Ramos (cell line): ENCODE measurements around the gene RIMKLB.
"Not testable (repeated sequence)": the region's sequence is repeated elsewhere in the genome, so short reads cannot be mapped to it uniquely, and the experiment has no call there.

ENCODE experiments used
- in situ Hi-C: fragments of 300-500 bp; cut with MboI; formaldehyde crosslinking; loops from one replicate; pipeline ENCODE4 v1.14.3; 2022; ENCODE audit warnings: low sequenced_read_pairs; ENCODE audit not compliant: unreplicated experiment

RIMKLB gene

GRCh38 chr12:8810112-8810511, 112.3 kb downstream of the RIMKLB start:
- in situ Hi-C loops, result not testable (repeated sequence)

GRCh38 chr12:8813572-8814357, 116.0 kb downstream of the RIMKLB start:
- in situ Hi-C loops, result no loop called here

- in situ Hi-C loops, result no loop called here
These were observed 118.8 kb downstream of the RIMKLB start for GRCh38 chr12:8816448-8817050.

- in situ Hi-C loops, result no loop called here
These were observed 120.1 kb downstream of the RIMKLB start for GRCh38 chr12:8817856-8818255.

GRCh38 chr12:8818526-8818925, 120.7 kb downstream of the RIMKLB start:
- in situ Hi-C loops, result no loop called here

GRCh38 chr12:8819666-8819980, 121.8 kb downstream of the RIMKLB start:
- in situ Hi-C loops, result no loop called here

GRCh38 chr12:8820676-8821407, 123.1 kb downstream of the RIMKLB start:
- in situ Hi-C loops, result not testable (repeated sequence)

- in situ Hi-C loops, result no loop called here
These were observed 123.8 kb downstream of the RIMKLB start for GRCh38 chr12:8821591-8821990.

GRCh38 chr12:8822298-8822697, 124.5 kb downstream of the RIMKLB start, which contains the start of gene A2ML1:
Gene A2ML1 (plus strand): TSS chr12:8822621. CDS start chr12:8822652, 31 bp downstream.
- in situ Hi-C loops, result no loop called here

- in situ Hi-C loops, result no loop called here
These were observed 125.9 kb downstream of the RIMKLB start for GRCh38 chr12:8823565-8824300.

- in situ Hi-C loops, result no loop called here
These were observed 129.9 kb downstream of the RIMKLB start for GRCh38 chr12:8827551-8828256.

- in situ Hi-C loops, result no loop called here
These were observed 130.7 kb downstream of the RIMKLB start for GRCh38 chr12:8828257-8829124.

- in situ Hi-C loops, result no loop called here
These were observed 131.3 kb downstream of the RIMKLB start for GRCh38 chr12:8829125-8829518.

GRCh38 chr12:8829621-8830020, 131.8 kb downstream of the RIMKLB start:
- in situ Hi-C loops, result no loop called here

GRCh38 chr12:8831116-8831515, 133.3 kb downstream of the RIMKLB start:
- in situ Hi-C loops, result no loop called here

- in situ Hi-C loops, result no loop called here
These were observed 134.7 kb downstream of the RIMKLB start for GRCh38 chr12:8832500-8832899.
